ENCODE measurements around the gene BBOX1.

BBOX1 gene

DNA sequence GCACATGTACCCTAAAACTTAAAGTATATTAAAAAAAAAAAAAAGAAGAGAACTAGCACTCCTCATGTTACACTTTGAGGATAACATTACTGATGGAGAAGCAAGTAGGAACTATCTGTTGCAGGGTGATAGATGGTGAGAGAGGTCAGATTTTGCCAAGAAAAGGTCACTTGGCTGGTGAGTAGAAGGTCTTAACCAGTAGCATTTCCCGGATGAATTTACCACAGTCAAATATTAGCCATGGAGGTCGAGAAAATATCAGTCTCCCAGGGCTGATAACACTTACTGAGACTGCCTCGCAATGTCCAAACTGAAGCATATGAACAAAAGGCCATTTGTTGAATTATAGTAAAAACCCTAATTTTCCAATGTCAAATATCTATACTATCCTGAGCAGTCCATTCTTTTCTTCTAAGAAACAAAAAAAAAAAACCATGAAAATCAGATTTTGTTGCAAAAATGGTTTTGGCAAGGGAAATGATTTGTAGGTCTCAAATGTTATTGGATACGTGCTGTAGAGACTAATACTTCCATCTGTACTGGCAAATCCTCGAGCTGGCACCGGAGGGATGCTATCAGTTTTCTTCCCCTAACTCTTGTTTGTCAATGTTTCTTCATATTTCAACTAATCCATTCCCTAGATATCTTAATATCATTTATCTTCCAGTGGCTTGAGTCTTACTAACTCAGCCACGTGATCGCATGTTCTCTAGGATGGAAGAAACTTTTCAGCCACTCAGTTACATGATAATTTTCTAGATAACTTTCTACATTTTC, 14.5 kb upstream of the BBOX1 start:
- no peak for DNase-seq (ENCODE audit: low spot score)

DNA sequence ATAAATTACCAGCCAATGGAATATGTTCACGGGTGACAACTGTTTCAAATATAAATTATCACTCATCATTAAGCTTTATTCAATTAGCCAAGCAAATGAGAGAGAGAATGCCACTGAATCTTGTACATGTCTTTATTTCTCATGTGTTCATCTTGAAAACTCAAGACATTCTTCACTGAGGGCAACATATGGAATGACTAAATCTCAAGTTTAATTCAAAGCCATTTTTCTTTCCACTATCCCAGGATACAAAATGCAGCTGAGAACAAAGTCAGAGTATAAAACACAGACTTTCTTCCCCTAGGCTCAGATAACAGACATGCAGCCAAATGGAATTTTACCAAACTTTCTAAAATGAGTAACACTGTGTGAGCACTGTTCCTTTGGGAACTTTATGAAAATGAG, 12.1 kb upstream of the BBOX1 start:
- DNase-seq (ENCODE audit: low spot score), result peak; percentile 4

- DNase-seq (ENCODE audit: low spot score), result no peak
Measured at GRCh38 chr11:27029966-27030365, 10.6 kb upstream of the BBOX1 start.

GRCh38 chr11:27031754-27032153, 8.9 kb upstream of the BBOX1 start:
- no peak for DNase-seq (ENCODE audit: low spot score)

GRCh38 chr11:27039873-27040272, 742 bp upstream of the BBOX1 start:
- no peak for DNase-seq (ENCODE audit: low spot score)

DNA sequence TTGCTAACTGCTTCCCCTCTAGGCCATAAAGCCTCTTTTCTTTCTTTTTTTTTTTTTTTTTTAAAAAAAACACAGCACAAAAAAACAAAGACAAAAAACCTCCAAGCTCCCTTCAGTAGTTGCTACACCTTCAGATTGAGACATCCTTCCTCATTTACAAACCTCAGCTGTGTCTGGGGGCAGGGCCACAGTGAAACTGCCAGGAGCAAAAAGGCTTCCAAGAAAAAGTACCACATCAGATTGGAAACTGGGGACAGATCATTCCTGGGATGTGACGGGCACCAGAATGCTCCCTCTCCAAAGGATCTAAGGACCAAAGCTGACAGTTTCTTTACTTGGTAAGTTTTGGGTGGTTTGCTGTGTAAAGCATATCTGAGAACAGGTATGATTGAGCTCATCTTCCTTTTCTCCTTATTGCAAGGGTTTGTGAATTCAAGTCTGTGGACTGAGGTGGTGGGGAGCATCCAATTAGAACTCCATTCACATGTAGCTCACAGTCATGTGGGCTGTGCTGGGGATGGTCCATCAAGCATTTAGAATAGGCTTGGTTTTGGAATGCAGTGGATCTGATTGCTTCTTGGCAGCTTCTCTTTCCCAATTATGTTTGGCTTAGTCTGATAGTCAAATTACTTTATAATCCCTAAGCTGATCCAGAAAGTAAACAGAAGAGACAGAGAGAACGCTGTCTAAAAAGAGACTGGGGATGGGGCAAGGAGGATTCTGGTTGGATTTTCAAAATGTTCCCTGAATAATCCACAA, 705 bp downstream of the BBOX1 start:
- DNase-seq (ENCODE audit: low spot score), result peak; percentile 16

- DNase-seq (ENCODE audit: low spot score), result no peak
Measured at GRCh38 chr11:27046956-27047355, 6.3 kb downstream of the BBOX1 start.

GRCh38 chr11:27052668-27053067, 12.1 kb downstream of the BBOX1 start:
- DNase-seq (ENCODE audit: low spot score), result no peak

DNA sequence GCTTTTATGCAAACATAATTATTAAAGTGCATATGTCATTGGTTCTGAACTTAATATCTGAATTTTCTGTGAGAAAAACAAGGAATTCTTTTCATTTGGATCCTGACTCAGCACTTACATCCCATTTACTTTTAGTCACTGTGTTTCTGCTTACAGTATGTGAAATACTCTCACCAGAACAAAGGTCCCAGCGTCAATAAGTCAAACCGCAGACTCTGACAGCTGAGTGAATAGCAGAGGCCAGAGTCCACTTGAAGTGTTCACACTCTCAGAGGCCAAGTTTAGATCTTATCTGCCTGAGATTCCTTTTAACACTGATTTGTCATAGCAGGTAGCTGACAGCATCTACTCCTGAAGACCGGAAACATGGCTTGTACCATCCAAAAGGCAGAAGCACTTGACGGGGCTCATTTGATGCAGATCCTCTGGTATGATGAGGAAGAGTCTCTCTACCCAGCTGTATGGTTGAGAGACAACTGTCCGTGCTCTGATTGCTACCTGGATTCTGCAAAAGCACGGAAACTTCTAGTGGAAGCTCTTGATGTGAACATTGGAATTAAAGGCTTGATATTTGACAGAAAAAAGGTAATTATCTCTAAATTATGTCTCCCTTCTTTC, 14.6 kb downstream of the BBOX1 start:
- DNase-seq (ENCODE audit: low spot score), result no peak

DNA sequence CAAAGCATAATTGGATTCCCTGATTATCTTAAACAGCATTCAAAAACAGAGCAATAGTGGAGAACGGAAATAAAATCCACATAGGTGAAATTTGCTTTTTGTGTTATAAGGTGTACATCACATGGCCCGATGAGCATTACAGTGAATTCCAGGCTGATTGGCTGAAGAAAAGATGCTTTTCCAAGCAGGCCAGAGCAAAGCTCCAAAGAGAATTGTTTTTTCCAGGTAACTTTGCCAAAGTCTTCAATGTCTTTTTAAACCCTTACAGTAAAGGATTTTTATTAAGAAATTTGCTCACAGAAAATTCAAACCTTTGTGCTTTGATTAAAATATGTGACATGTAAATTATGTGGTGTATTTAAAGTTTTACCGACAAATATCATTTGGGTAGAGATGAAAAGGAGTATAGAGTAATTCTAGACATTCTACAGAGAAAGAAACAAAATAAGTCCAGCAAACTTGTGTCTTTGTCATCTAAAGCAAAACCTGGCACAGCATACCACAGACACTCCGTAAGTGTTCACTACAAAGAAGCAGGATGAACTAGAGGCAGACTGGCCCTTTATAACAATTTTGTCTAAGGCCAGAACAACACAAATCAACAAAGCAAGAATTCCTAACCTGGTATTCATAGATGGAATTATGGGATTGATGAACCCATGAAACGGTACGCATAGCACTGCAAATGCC, 16.6 kb downstream of the BBOX1 start:
- DNase-seq (ENCODE audit: low spot score), result no peak

DNA sequence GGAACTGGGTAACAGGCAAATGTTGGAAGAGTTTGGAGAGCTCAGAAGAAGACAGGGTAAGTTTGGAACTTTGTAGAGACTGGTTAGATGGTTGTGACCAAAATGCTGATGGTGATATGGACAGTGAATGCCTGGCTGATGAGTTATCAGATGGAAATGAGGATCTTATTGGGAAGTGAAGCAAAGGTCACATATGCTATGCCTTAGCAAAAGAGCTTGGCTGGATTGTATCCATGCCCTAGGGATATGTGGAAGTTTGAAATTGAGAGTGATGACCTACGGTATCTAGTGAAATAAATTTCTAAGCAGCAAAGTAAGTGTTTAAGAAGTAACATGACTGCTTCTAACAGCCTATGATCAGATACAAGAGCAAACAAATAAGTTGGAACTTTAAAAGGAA, 17.8 kb downstream of the BBOX1 start:
- DNase-seq (ENCODE audit: low spot score), result no peak

DNA sequence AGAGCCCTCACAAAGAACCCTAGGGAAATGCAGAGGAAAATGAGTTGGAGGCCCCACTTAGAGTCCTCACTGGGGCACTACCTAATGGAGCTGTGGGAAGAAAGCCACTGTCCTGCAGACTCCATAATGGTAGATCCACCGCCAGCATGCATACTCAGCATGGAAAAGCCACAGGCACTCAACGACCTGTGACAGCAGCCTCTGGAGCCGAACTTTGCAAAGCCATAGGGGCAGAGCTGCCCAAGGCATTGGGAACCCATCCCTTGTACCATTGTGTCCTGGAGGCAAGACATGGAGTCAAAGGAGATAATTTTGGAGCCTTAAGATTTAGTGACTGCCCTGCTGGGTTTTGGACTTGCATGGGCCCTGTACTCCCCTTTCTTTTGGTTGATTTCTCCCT, 18.8 kb downstream of the BBOX1 start:
- DNase-seq (ENCODE audit: low spot score), result no peak

DNA sequence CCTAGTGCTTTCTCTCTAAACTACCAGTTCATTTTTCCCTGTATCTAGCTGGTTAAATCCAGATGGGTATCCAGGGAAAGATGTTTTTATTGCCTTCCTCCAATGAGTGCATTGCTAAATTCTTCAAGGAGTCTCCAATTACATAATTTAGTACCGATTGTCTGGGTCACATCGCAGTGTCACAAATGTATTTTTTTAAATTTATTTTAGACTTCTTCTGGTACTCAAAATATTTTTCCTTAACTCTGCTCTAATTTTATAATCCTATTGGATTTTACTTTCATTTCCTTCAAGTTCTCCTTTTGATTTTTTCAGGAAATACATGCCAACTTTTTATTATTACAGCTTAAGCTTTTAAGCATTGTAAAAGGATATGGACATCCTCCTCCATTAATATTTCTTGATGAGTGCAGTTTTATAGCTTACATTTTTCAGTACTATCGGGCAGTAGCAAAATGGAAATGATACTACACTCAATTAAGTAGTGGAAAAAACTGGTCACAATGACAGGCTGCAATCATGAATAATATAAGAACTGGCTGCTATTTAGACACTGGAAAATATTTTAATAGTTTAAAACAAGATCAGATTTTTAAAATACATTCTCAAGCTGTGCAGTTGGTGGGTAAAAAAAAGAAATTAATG, 20.3 kb downstream of the BBOX1 start:
- DNase-seq (ENCODE audit: low spot score), result no peak

GRCh38 chr11:27061461-27061821, 20.8 kb downstream of the BBOX1 start:
- DNase-seq (ENCODE audit: low spot score), result no peak

GRCh38 chr11:27064086-27064485, 23.5 kb downstream of the BBOX1 start:
- no peak for DNase-seq (ENCODE audit: low spot score)

GRCh38 chr11:27075192-27075591, 34.6 kb downstream of the BBOX1 start:
- no peak for DNase-seq (ENCODE audit: low spot score)

DNA sequence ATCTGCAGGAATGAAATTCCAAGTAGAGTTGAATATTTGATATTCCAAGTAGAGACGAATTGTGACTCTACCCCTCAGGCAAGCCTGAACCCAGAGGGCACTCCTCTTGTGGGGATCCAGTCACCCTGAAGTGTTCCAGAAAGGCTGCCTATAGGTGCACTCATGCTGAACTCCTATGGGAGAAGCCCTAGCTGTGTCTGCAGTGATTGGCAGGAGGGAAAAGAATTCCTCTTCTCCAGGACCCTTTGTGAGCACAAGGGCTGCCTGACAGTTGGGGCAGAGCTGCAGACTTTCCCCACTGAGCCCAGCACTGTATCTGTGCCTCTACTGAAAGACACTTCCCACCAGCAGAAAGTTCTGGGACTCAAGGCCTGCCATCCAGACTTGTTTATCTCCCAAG, 35.0 kb downstream of the BBOX1 start:
- no peak for DNase-seq (ENCODE audit: low spot score)

DNA sequence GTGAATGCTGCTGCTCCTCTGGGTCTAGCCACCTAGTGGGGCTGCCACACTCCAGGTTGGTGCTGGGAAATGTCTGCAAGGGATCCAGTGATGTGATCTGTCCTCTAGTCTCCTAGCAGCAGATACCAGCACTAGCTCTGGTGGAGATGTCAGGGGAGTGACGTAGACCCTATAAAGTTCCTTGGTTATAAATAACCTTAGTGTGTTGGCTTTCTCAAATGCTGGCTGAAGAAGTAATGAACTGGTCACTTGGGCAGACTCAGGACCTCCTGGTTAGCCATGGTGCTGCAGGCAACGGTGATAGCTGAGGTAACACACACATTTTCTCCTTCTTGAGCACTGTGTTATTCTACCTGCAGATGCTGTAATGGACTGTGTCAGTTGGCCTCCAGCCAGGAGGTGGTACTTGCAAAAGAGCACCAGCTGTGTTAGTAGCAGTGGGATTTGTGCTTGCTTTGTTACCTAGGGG, 35.5 kb downstream of the BBOX1 start:
- DNase-seq (ENCODE audit: low spot score), result no peak

GRCh38 chr11:27081056-27081455, 40.4 kb downstream of the BBOX1 start:
- DNase-seq (ENCODE audit: low spot score), result no peak

GRCh38 chr11:27083241-27083640, 42.6 kb downstream of the BBOX1 start:
- no peak for DNase-seq (ENCODE audit: low spot score)

DNA sequence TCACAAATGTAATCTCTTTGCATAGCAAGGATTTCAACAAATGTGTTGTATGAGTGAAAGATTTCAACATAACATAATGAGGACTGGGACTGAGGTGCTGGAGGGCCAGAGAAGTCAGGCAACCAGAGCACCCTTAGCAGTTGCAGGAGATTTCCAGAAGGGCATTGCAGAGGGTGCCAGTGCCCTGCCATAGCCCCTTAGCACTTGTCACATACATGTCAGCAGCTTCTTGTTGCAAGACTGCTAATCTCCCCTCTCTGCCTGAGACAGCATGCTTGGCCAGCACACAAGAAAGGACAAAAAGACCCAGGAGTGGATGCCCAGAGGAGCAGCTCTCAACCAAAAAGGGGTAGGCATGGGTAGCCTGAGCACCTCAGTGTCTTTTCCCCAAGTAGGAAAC, 43.2 kb downstream of the BBOX1 start:
- no peak for DNase-seq (ENCODE audit: low spot score)

DNA sequence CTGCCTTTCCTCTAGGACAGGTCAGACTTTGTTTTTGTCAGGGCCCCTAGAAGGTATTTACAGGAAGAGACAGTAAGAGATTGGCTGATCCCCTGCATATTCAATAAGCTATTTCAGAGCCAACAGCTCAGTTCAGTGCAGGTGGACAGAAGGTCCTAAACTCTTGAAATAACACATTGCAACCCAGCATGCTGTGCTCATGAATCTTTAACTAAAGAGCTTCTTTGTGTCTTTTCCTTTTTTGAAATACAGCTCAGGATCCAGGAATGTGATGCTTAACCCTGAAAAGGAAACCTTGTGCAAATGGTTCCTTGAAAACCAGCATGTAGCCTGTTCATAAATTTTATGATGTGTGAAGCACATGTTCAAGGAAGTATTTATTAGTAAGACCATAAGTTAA, 43.9 kb downstream of the BBOX1 start:
- peak; percentile 8 for DNase-seq (ENCODE audit: low spot score)
